KMS-11 (cell line): ENCODE results near the gene CHADL.

ENCODE experiments used
- H2AFZ ChIP-seq: fragments of 200-600 bp; sonication (generic); 2 replicates; pipeline ENCODE4 v1.6.1; 2016; ENCODE audit warnings: antibody characterized with exemption, mixed run types, low read depth
- H3K27ac ChIP-seq: fragments of 200-600 bp; sonication (generic); 2 replicates; pipeline ENCODE4 v1.6.1; 2016; ENCODE audit warnings: mild to moderate bottlenecking, mixed run types
- H3K27me3 ChIP-seq: fragments of 200-600 bp; sonication (generic); 2 replicates; pipeline ENCODE4 v1.6.1; 2017; ENCODE audit warnings: mild to moderate bottlenecking, low read depth, mixed run types, moderate library complexity; ENCODE audit not compliant: insufficient read depth
- H3K36me3 ChIP-seq: fragments of 200-600 bp; sonication (generic); 2 replicates; pipeline ENCODE4 v1.6.1; 2017; ENCODE audit warnings: mild to moderate bottlenecking, mixed run types; ENCODE audit not compliant: insufficient read depth
- H3K4me1 ChIP-seq: fragments of 200-600 bp; sonication (generic); 2 replicates; pipeline ENCODE4 v1.6.1; 2016; ENCODE audit warnings: mild to moderate bottlenecking, low read depth, mixed run types; ENCODE audit not compliant: poor library complexity, severe bottlenecking
- H3K4me2 ChIP-seq: fragments of 200-600 bp; sonication (generic); 2 replicates; pipeline ENCODE4 v1.7.0; 2016; ENCODE audit warnings: mild to moderate bottlenecking, mixed run types
- H3K4me3 ChIP-seq: fragments of 200-600 bp; sonication (generic); IDR thresholded peaks from 2 replicates; pipeline ENCODE4 v1.6.1; 2017; ENCODE audit warnings: low read depth, low read length, mixed read lengths; ENCODE audit not compliant: insufficient read depth
- H3K79me2 ChIP-seq: fragments of 200-600 bp; sonication (generic); 2 replicates; pipeline ENCODE4 v1.6.1; 2016; ENCODE audit warnings: low read depth, mixed run types; ENCODE audit not compliant: insufficient read depth
- H3K9ac ChIP-seq: fragments of 200-600 bp; sonication (generic); 2 replicates; pipeline ENCODE4 v1.6.1; 2016; ENCODE audit warnings: mild to moderate bottlenecking, mixed run types
- H4K20me1 ChIP-seq: fragments of 200-600 bp; sonication (generic); 2 replicates; pipeline ENCODE4 v1.6.1; 2016; ENCODE audit warnings: mild to moderate bottlenecking, mixed run types; ENCODE audit not compliant: insufficient read depth
- TF ChIP-seq, protein P1 (sequence below): fragments of 200-600 bp; sonication (generic); conservative IDR thresholded peaks from 2 replicates; pipeline ENCODE4 v1.6.1; 2017; ENCODE audit warnings: low read depth, mild to moderate bottlenecking, antibody characterized with exemption, low read length, moderate library complexity, mixed read lengths

The CHADL gene

GRCh38 chr22:41256254-41257253 lies 15.8 kb upstream of the CHADL start:
- Histone ChIP-seq H3K4me2 (no peak overlapping the region), H3K4me1 (no peaks in the 10 kb centered on the region), H3K4me3 (no peak overlapping the region), H3K36me3 (peaks cover 5% of the 10 kb centered on the region; the same call in 1 of the 2 replicates), H3K27ac (no peak overlapping the region), H4K20me1 (no peaks in the 10 kb centered on the region), H2AFZ (no peak overlapping the region), H3K9ac (no peak overlapping the region), H3K27me3 (no peaks in the 10 kb centered on the region), H3K79me2 (no peaks in the 10 kb centered on the region)
- TF ChIP-seq, protein P1, sequence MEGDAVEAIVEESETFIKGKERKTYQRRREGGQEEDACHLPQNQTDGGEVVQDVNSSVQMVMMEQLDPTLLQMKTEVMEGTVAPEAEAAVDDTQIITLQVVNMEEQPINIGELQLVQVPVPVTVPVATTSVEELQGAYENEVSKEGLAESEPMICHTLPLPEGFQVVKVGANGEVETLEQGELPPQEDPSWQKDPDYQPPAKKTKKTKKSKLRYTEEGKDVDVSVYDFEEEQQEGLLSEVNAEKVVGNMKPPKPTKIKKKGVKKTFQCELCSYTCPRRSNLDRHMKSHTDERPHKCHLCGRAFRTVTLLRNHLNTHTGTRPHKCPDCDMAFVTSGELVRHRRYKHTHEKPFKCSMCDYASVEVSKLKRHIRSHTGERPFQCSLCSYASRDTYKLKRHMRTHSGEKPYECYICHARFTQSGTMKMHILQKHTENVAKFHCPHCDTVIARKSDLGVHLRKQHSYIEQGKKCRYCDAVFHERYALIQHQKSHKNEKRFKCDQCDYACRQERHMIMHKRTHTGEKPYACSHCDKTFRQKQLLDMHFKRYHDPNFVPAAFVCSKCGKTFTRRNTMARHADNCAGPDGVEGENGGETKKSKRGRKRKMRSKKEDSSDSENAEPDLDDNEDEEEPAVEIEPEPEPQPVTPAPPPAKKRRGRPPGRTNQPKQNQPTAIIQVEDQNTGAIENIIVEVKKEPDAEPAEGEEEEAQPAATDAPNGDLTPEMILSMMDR = no peak

GRCh38 chr22:41254230-41254629 lies 13.5 kb upstream of the CHADL start:
- H3K27me3 ChIP-seq = no peaks in the 10 kb centered on the region
- TF ChIP-seq, protein P1 = no peak
- no peak overlapping the region for H3K4me2 ChIP-seq
- H2AFZ ChIP-seq = no peak overlapping the region
- H3K27ac ChIP-seq = no peak overlapping the region
- no peaks in the 10 kb centered on the region for H3K4me1 ChIP-seq
- H3K4me3 ChIP-seq = no peak overlapping the region
- no peak overlapping the region for H3K9ac ChIP-seq
- peaks cover 5% of the 10 kb centered on the region; the same call in 1 of the 2 replicates for H3K36me3 ChIP-seq
- H4K20me1 ChIP-seq = no peaks in the 10 kb centered on the region
- H3K79me2 ChIP-seq = no peaks in the 10 kb centered on the region

GRCh38 chr22:41252365-41252764 lies 11.6 kb upstream of the CHADL start:
- H3K36me3 ChIP-seq = peaks cover 5% of the 10 kb centered on the region; the same call in 1 of the 2 replicates
- no peak overlapping the region for H2AFZ ChIP-seq

DNA sequence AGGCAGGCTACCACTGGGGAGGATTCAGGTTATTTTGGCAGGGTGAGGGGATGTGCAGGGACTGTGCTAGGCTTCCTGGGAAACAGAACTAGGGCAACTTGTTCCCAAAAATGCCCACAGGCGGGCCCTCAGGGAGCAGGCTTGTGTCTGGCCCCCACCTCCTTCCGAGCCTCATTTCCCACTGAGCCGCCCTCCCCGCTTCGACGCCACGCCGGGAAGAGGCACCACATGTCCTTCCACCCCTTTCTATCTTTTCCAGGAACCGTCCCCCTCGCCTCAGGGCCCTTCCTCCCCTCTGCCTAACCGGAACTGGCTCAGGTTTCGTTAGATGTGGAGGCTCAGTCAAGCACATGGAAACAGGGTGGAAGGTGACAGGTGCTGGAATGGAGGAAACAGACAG lies 9.4 kb upstream of the CHADL start:
- TF ChIP-seq, protein P1 = no peak
- H4K20me1 ChIP-seq = no peaks in the 10 kb centered on the region
- no peak overlapping the region for H3K27ac ChIP-seq
- no peaks in the 10 kb centered on the region for H3K27me3 ChIP-seq
- no peak overlapping the region for H2AFZ ChIP-seq
- H3K4me3 ChIP-seq = no peak overlapping the region
- H3K79me2 ChIP-seq = no peaks in the 10 kb centered on the region
- no peak overlapping the region for H3K9ac ChIP-seq
- no peak overlapping the region for H3K4me2 ChIP-seq
- H3K36me3 ChIP-seq = peaks cover 5% of the 10 kb centered on the region; the same call in 1 of the 2 replicates
- H3K4me1 ChIP-seq = no peaks in the 10 kb centered on the region

More at GRCh38 chr22:41252365-41252764, 11.6 kb upstream of the CHADL start:
- no peaks in the 10 kb centered on the region for H4K20me1 ChIP-seq
- H3K79me2 ChIP-seq = no peaks in the 10 kb centered on the region
- TF ChIP-seq, protein P1 = no peak
- no peak overlapping the region for H3K27ac ChIP-seq
- H3K4me2 ChIP-seq = no peak overlapping the region
- no peaks in the 10 kb centered on the region for H3K27me3 ChIP-seq
- no peak overlapping the region for H3K9ac ChIP-seq
- H3K4me3 ChIP-seq = no peak overlapping the region
- H3K4me1 ChIP-seq = no peaks in the 10 kb centered on the region
